MG63 (cell line): ENCODE data around the gene RUSF1. TPM values are rescaled to one million over a fixed set of nuclear protein-coding genes. Genes with fewer than 3 reads are reported as not detected.
A peak's percentile ranks its signal among the peaks of the same experiment; 100 is the strongest.
"Not testable (repeated sequence)": the region's sequence is repeated elsewhere in the genome, so short reads cannot be mapped to it uniquely, and the experiment has no call there.

ENCODE experiments used
- DNase-seq: peaks from one replicate; pipeline ENCODE4 v3.0.0-alpha.2; 2020
- H3K27me3 ChIP-seq: fragments of 250-450 bp; sonication (Bioruptor Pico); 2 replicates; pipeline ENCODE4 v1.5.1; 2020; ENCODE audit warnings: mild to moderate bottlenecking, moderate library complexity
- H3K36me3 ChIP-seq: fragments of 250-450 bp; sonication (Bioruptor Pico); 2 replicates; pipeline ENCODE4 v1.5.1; 2020; ENCODE audit warnings: mild to moderate bottlenecking, moderate library complexity
- H3K4me3 ChIP-seq: fragments of 250-450 bp; sonication (Bioruptor Pico); 2 replicates; pipeline ENCODE4 v1.5.1; 2020; ENCODE audit warnings: mild to moderate bottlenecking, moderate library complexity
- H3K9me3 ChIP-seq: fragments of 250-450 bp; sonication (Bioruptor Pico); 2 replicates; pipeline ENCODE4 v1.5.1; 2020; ENCODE audit warnings: mild to moderate bottlenecking, moderate library complexity
- total RNA-seq: library from RNA; depleted of rRNA; stranded (reverse); fragments of >200 nt; shearing (Covaris generic); gene quantifications from 2 replicates; pipeline ENCODE4 v1.2.3, GENCODE V29; 2014; ENCODE audit warnings: low replicate concordance; rRNA removed

RUSF1 gene
- 20.6 and 27.9 TPM in 2 replicates for total RNA-seq

GRCh38 chr16:31507929-31508705, at the start of gene RUSF1:
Gene RUSF1 (minus strand): TSS chr16:31508391. CDS start chr16:31508373, 18 bp downstream.
- H3K36me3 ChIP-seq, result peaks cover 23% of the 10 kb centered on the region
- DNase-seq, result peak; percentile 95
- H3K4me3 ChIP-seq, result peak within 1 kb of the TSS; percentile 84
- H3K9me3 ChIP-seq, result peaks cover 8% of the 10 kb centered on the region
- no peaks in the 10 kb centered on the region for H3K27me3 ChIP-seq

GRCh38 chr16:31542763-31543162, 34.6 kb upstream of the RUSF1 start:
- Histone ChIP-seq H3K36me3 (no peaks in the 10 kb centered on the region), H3K9me3 (peaks cover 5% of the 10 kb centered on the region), H3K4me3 (no peak overlapping the region), H3K27me3 (peaks cover 12% of the 10 kb centered on the region)
- DNase-seq, result no peak

- not testable (repeated sequence) for H3K36me3 ChIP-seq, H3K4me3 ChIP-seq, DNase-seq
Measured at GRCh38 chr16:31539762-31540161, 31.6 kb upstream of the RUSF1 start.

GRCh38 chr16:31538243-31538598, 30.0 kb upstream of the RUSF1 start:
- peaks cover 22% of the 10 kb centered on the region for H3K27me3 ChIP-seq
- H3K4me3 ChIP-seq, H3K36me3 ChIP-seq, DNase-seq, H3K9me3 ChIP-seq: not testable (repeated sequence)

More at GRCh38 chr16:31539762-31540161, 31.6 kb upstream of the RUSF1 start:
- H3K27me3 ChIP-seq, result peaks cover 21% of the 10 kb centered on the region
- H3K9me3 ChIP-seq, result not testable (repeated sequence)

GRCh38 chr16:31537362-31538242, 29.4 kb upstream of the RUSF1 start:
- Histone ChIP-seq H3K27me3 (peaks cover 22% of the 10 kb centered on the region), H3K36me3 (no peaks in the 10 kb centered on the region), H3K9me3 (peaks cover 5% of the 10 kb centered on the region), H3K4me3 (no peak overlapping the region)
- no peak for DNase-seq

GRCh38 chr16:31536804-31537361, 28.7 kb upstream of the RUSF1 start:
- peaks cover 5% of the 10 kb centered on the region for H3K9me3 ChIP-seq
- DNase-seq, result no peak
- H3K36me3 ChIP-seq, result no peaks in the 10 kb centered on the region
- no peak overlapping the region for H3K4me3 ChIP-seq
- peaks cover 22% of the 10 kb centered on the region for H3K27me3 ChIP-seq

GRCh38 chr16:31535737-31536136, 27.5 kb upstream of the RUSF1 start:
- Histone ChIP-seq H3K36me3 (no peaks in the 10 kb centered on the region), H3K27me3 (peaks cover 20% of the 10 kb centered on the region), H3K9me3 (peaks cover 5% of the 10 kb centered on the region), H3K4me3 (no peak overlapping the region)
- DNase-seq, result no peak

GRCh38 chr16:31532896-31533295, 24.7 kb upstream of the RUSF1 start:
- H3K36me3 ChIP-seq, result no peaks in the 10 kb centered on the region
- DNase-seq, result no peak
- H3K4me3 ChIP-seq, result no peak overlapping the region
- H3K27me3 ChIP-seq, result peaks cover 33% of the 10 kb centered on the region
- H3K9me3 ChIP-seq, result no peaks in the 10 kb centered on the region

- Histone ChIP-seq H3K36me3 (no peaks in the 10 kb centered on the region), H3K9me3 (no peaks in the 10 kb centered on the region), H3K4me3 (no peak overlapping the region), H3K27me3 (peaks cover 28% of the 10 kb centered on the region)
- DNase-seq, result no peak
Measured at GRCh38 chr16:31532120-31532519, 23.9 kb upstream of the RUSF1 start.

- no peak for DNase-seq
- H3K27me3 ChIP-seq, result peaks cover 27% of the 10 kb centered on the region
- H3K4me3 ChIP-seq, result no peak overlapping the region
- no peaks in the 10 kb centered on the region for H3K9me3 ChIP-seq
- no peaks in the 10 kb centered on the region for H3K36me3 ChIP-seq
Measured at GRCh38 chr16:31531096-31531495, 22.9 kb upstream of the RUSF1 start.

GRCh38 chr16:31530405-31530804, 22.2 kb upstream of the RUSF1 start:
- H3K9me3 ChIP-seq, result no peaks in the 10 kb centered on the region
- no peak overlapping the region for H3K4me3 ChIP-seq
- no peak for DNase-seq
- H3K36me3 ChIP-seq, result no peaks in the 10 kb centered on the region
- H3K27me3 ChIP-seq, result peaks cover 24% of the 10 kb centered on the region

GRCh38 chr16:31529937-31530312, 21.7 kb upstream of the RUSF1 start:
- Histone ChIP-seq H3K27me3 (peaks cover 24% of the 10 kb centered on the region), H3K4me3 (peak overlapping the region; percentile 21), H3K9me3 (no peaks in the 10 kb centered on the region), H3K36me3 (no peaks in the 10 kb centered on the region)
- no peak for DNase-seq

GRCh38 chr16:31529108-31529936, 21.1 kb upstream of the RUSF1 start:
- peaks cover 22% of the 10 kb centered on the region for H3K27me3 ChIP-seq
- no peaks in the 10 kb centered on the region for H3K9me3 ChIP-seq
- no peaks in the 10 kb centered on the region for H3K36me3 ChIP-seq
- DNase-seq, result peak; percentile 17
- H3K4me3 ChIP-seq, result peak overlapping the region; percentile 39

- Histone ChIP-seq H3K27me3 (peaks cover 22% of the 10 kb centered on the region), H3K36me3 (no peaks in the 10 kb centered on the region), H3K9me3 (no peaks in the 10 kb centered on the region), H3K4me3 (peak overlapping the region; percentile 39)
- no peak for DNase-seq
Measured at GRCh38 chr16:31528523-31529107, 20.4 kb upstream of the RUSF1 start.

- no peak for DNase-seq
- H3K9me3 ChIP-seq, result no peaks in the 10 kb centered on the region
- H3K27me3 ChIP-seq, result peaks cover 22% of the 10 kb centered on the region
- H3K36me3 ChIP-seq, result no peaks in the 10 kb centered on the region
- no peak within 1 kb of the TSS for H3K4me3 ChIP-seq
Measured at GRCh38 chr16:31527734-31528274, 19.6 kb upstream of the RUSF1 start, which contains the start of gene AHSP. Gene AHSP (plus strand): TSS chr16:31527900. CDS start chr16:31528140, 240 bp downstream.

- no peaks in the 10 kb centered on the region for H3K36me3 ChIP-seq
- DNase-seq, result no peak
- no peaks in the 10 kb centered on the region for H3K9me3 ChIP-seq
- peaks cover 18% of the 10 kb centered on the region for H3K27me3 ChIP-seq
- no peak overlapping the region for H3K4me3 ChIP-seq
Measured at GRCh38 chr16:31525113-31525512, 16.9 kb upstream of the RUSF1 start.
